Mesenchymal stem cell (in vitro differentiated cells and primary cell): ENCODE measurements around the gene BRINP1.

Experiments used
- DNase-seq: peaks from one replicate; pipeline ENCODE4 v3.0.0-alpha.2; 2013
- H2AFZ ChIP-seq: one replicate; pipeline ENCODE4 v1.6.1; 2013; ENCODE audit warnings: low read depth, mild to moderate bottlenecking, control low read depth, inconsistent platforms, low read length, moderate library complexity
- H2AK5ac ChIP-seq: 2 replicates; pipeline ENCODE4 v1.6.1; 2013; ENCODE audit warnings: low read length, moderate library complexity, mild to moderate bottlenecking, inconsistent platforms; ENCODE audit not compliant: severe bottlenecking
- H2BK120ac ChIP-seq: one replicate; pipeline ENCODE4 v1.6.1; 2013; ENCODE audit warnings: low read depth, mild to moderate bottlenecking, inconsistent platforms, low read length, moderate library complexity
- H2BK12ac ChIP-seq, 2 experiments: one replicate each; pipeline ENCODE4 v1.6.1; 2013; ENCODE audit warnings: inconsistent platforms in 2 of 2, low read length in 2 of 2, mild to moderate bottlenecking in 2 of 2, moderate library complexity in 2 of 2, control low read depth in 1 of 2
- H2BK15ac ChIP-seq: one replicate; pipeline ENCODE4 v1.6.1; 2013; ENCODE audit warnings: mild to moderate bottlenecking, low read depth, inconsistent platforms; ENCODE audit not compliant: poor library complexity, severe bottlenecking
- H2BK5ac ChIP-seq: 2 replicates; pipeline ENCODE4 v1.6.1; 2013; ENCODE audit warnings: low read depth, mild to moderate bottlenecking, low read length, control low read depth, inconsistent platforms; ENCODE audit not compliant: poor library complexity, severe bottlenecking
- H3K14ac ChIP-seq, 2 experiments: one replicate each; pipeline ENCODE4 v1.6.1; 2013; ENCODE audit warnings: inconsistent platforms in 2 of 2, low read length in 2 of 2, control low read depth in 1 of 2, mild to moderate bottlenecking in 1 of 2, moderate library complexity in 1 of 2
- H3K18ac ChIP-seq, 2 experiments: one replicate each; pipeline ENCODE4 v1.6.1; 2013; ENCODE audit warnings: inconsistent platforms in 2 of 2, low read length in 2 of 2, control low read depth in 1 of 2, low read depth in 1 of 2, mild to moderate bottlenecking in 1 of 2
- H3K23ac ChIP-seq, 2 experiments: one replicate each; pipeline ENCODE4 v1.6.1; 2013; ENCODE audit warnings: inconsistent platforms in 2 of 2, low read length in 2 of 2, mild to moderate bottlenecking in 2 of 2, moderate library complexity in 2 of 2, control low read depth in 1 of 2
- H3K27ac ChIP-seq: 2 replicates; pipeline ENCODE4 v1.5.1; 2013; ENCODE audit warnings: mild to moderate bottlenecking, moderate library complexity, low read length, control low read depth, inconsistent platforms; ENCODE audit not compliant: poor library complexity, severe bottlenecking
- H3K27me3 ChIP-seq, 2 experiments: 2 replicates each; pipeline versions ENCODE4 v1.6.1 to v1.7.0; 2013; ENCODE audit warnings: low read length in 2 of 2, mild to moderate bottlenecking in 2 of 2, moderate library complexity in 2 of 2, control low read depth in 1 of 2, inconsistent platforms in 1 of 2; ENCODE audit not compliant: control insufficient read depth in 1 of 2, insufficient read depth in 1 of 2
- H3K36me3 ChIP-seq, 2 experiments: 2 replicates each; pipeline versions ENCODE4 v1.6.1 to v1.7.0; 2013; ENCODE audit warnings: low read length in 2 of 2, control low read depth in 1 of 2, inconsistent platforms in 1 of 2, low read depth in 1 of 2, mild to moderate bottlenecking in 1 of 2; ENCODE audit not compliant: insufficient read depth in 2 of 2, control insufficient read depth in 1 of 2
- H3K4ac ChIP-seq, 2 experiments: one replicate each; pipeline ENCODE4 v1.6.1; 2013; ENCODE audit warnings: inconsistent platforms in 2 of 2, low read length in 2 of 2, mild to moderate bottlenecking in 2 of 2, moderate library complexity in 2 of 2, control low read depth in 1 of 2, low read depth in 1 of 2
- H3K4me1 ChIP-seq: 2 replicates; pipeline ENCODE4 v1.6.1; 2013; ENCODE audit warnings: low read depth, low read length, control low read depth; ENCODE audit not compliant: control insufficient read depth, insufficient read depth
- H3K4me2 ChIP-seq: 2 replicates; pipeline ENCODE4 v1.6.1; 2013; ENCODE audit warnings: low read length, mild to moderate bottlenecking, inconsistent platforms; ENCODE audit not compliant: poor library complexity, severe bottlenecking
- H3K4me3 ChIP-seq, 2 experiments: 2 replicates each; pipeline versions ENCODE4 v1.5.1 to v1.7.0; 2013; ENCODE audit warnings: low read length in 2 of 2, mild to moderate bottlenecking in 2 of 2, control low read depth in 1 of 2, low read depth in 1 of 2; ENCODE audit not compliant: insufficient read depth in 1 of 2
- H3K79me1 ChIP-seq: replicated peaks from 2 replicates; pipeline ENCODE4 v1.6.1; 2013; ENCODE audit warnings: mild to moderate bottlenecking, control low read depth, low read length, inconsistent platforms; ENCODE audit not compliant: poor library complexity, severe bottlenecking
- H3K9ac ChIP-seq: 2 replicates; pipeline ENCODE4 v1.7.0; 2013; ENCODE audit warnings: mild to moderate bottlenecking, low read length, moderate library complexity
- H3K9me3 ChIP-seq: 2 replicates; pipeline ENCODE4 v1.7.0; 2013; ENCODE audit warnings: mild to moderate bottlenecking, low read length; ENCODE audit not compliant: control insufficient read depth
- H4K8ac ChIP-seq: one replicate; pipeline ENCODE4 v1.6.1; 2013; ENCODE audit warnings: inconsistent platforms, mild to moderate bottlenecking, low read length, moderate library complexity
- H4K91ac ChIP-seq: one replicate; pipeline ENCODE4 v1.6.1; 2013; ENCODE audit warnings: mild to moderate bottlenecking, low read length, inconsistent platforms
- WGBS: methylation state at CpG from one replicate; pipeline ENCODE4 v1.1.7; 2013; ENCODE audit warnings: mixed read lengths; 5-methylcytosine and 5-hydroxymethylcytosine counted together

BRINP1 gene

GRCh38 chr9:119272500-119273211, 96.6 kb downstream of the BRINP1 start:
- WGBS, result 59% methylated on average over 5 of the region's 5 CpGs
- Histone ChIP-seq H3K9ac (peak overlapping the region; percentile 17), H3K18ac (no peak overlapping the region), H3K14ac (no peak overlapping the region), H2AK5ac (no peak overlapping the region), H3K4me1 (no peaks in the 10 kb centered on the region), H2BK12ac (no peak overlapping the region), H3K36me3 (no peaks in the 10 kb centered on the region), H3K27ac (no peak overlapping the region), H4K91ac (no peak overlapping the region), H3K9me3 (no peaks in the 10 kb centered on the region), H3K27me3 (no peaks in the 10 kb centered on the region), H2BK120ac (no peak overlapping the region), H3K79me1 (no peaks in the 10 kb centered on the region), H2AFZ (no peak overlapping the region), H4K8ac (no peak overlapping the region), H3K4ac (no peak overlapping the region), H2BK5ac (no peak overlapping the region), H3K4me3 (no peak overlapping the region), H3K4me2 (no peak overlapping the region), H2BK15ac (no peak overlapping the region), H3K23ac (no peak overlapping the region)
- DNase-seq, result no peak

- no peaks in the 10 kb centered on the region for H3K4me1 ChIP-seq
- no peak overlapping the region for H2BK5ac ChIP-seq
- H2AK5ac ChIP-seq, result no peak overlapping the region
- no peak overlapping the region for H3K23ac ChIP-seq
- no peak overlapping the region for H3K4me2 ChIP-seq
- no peak overlapping the region for H3K9ac ChIP-seq
- H3K9me3 ChIP-seq, result no peaks in the 10 kb centered on the region
- no peak overlapping the region for H2BK15ac ChIP-seq
- no peak overlapping the region for H3K14ac ChIP-seq
- H3K18ac ChIP-seq, result no peak overlapping the region
- no peak overlapping the region for H2AFZ ChIP-seq
- no peak overlapping the region for H3K4ac ChIP-seq
- no peak overlapping the region for H4K91ac ChIP-seq
- H3K36me3 ChIP-seq, result no peaks in the 10 kb centered on the region
- H3K27me3 ChIP-seq, result no peaks in the 10 kb centered on the region
- no peak overlapping the region for H3K27ac ChIP-seq
- H3K4me3 ChIP-seq, result no peak overlapping the region
- 16% methylated on average over 3 of the region's 3 CpGs for WGBS
- no peak overlapping the region for H2BK120ac ChIP-seq
- no peak for DNase-seq
- no peak overlapping the region for H4K8ac ChIP-seq
- H3K79me1 ChIP-seq, result no peaks in the 10 kb centered on the region
- H2BK12ac ChIP-seq, result no peak overlapping the region
Observed at GRCh38 chr9:119268985-119269384, 100.2 kb downstream of the BRINP1 start.

GRCh38 chr9:119264165-119264564, 105.1 kb downstream of the BRINP1 start:
- Histone ChIP-seq H4K8ac (no peak overlapping the region), H3K4me3 (no peak overlapping the region), H2BK120ac (no peak overlapping the region), H2BK15ac (no peak overlapping the region), H3K4me2 (no peak overlapping the region), H3K36me3 (no peaks in the 10 kb centered on the region), H4K91ac (no peak overlapping the region), H2BK12ac (no peak overlapping the region), H2AK5ac (no peak overlapping the region), H3K79me1 (no peaks in the 10 kb centered on the region), H3K9ac (no peak overlapping the region), H3K9me3 (no peaks in the 10 kb centered on the region), H3K4ac (no peak overlapping the region), H3K14ac (no peak overlapping the region), H3K27me3 (no peaks in the 10 kb centered on the region), H2BK5ac (no peak overlapping the region), H2AFZ (no peak overlapping the region), H3K23ac (no peak overlapping the region), H3K27ac (no peak overlapping the region), H3K18ac (no peak overlapping the region), H3K4me1 (no peaks in the 10 kb centered on the region)
- no peak for DNase-seq
- 61% methylated on average over 3 of the region's 3 CpGs for WGBS

GRCh38 chr9:119257592-119257991, 111.6 kb downstream of the BRINP1 start:
- no peak overlapping the region for H4K91ac ChIP-seq
- no peak overlapping the region for H3K23ac ChIP-seq
- H3K4me1 ChIP-seq, result no peaks in the 10 kb centered on the region
- 49% methylated on average over 2 of the region's 4 CpGs for WGBS
- no peaks in the 10 kb centered on the region for H3K9me3 ChIP-seq
- no peak for DNase-seq
- H3K27me3 ChIP-seq, result no peaks in the 10 kb centered on the region
- no peak overlapping the region for H2AK5ac ChIP-seq
- H2AFZ ChIP-seq, result no peak overlapping the region
- H2BK12ac ChIP-seq, result no peak overlapping the region
- no peak overlapping the region for H3K4me2 ChIP-seq
- H3K27ac ChIP-seq, result no peak overlapping the region
- no peak overlapping the region for H3K9ac ChIP-seq
- no peak overlapping the region for H2BK15ac ChIP-seq
- no peak overlapping the region for H2BK120ac ChIP-seq
- H2BK5ac ChIP-seq, result no peak overlapping the region
- H3K79me1 ChIP-seq, result no peaks in the 10 kb centered on the region
- H4K8ac ChIP-seq, result no peak overlapping the region
- H3K18ac ChIP-seq, result no peak overlapping the region
- no peaks in the 10 kb centered on the region for H3K36me3 ChIP-seq
- no peak overlapping the region for H3K14ac ChIP-seq
- no peak overlapping the region for H3K4me3 ChIP-seq
- no peak overlapping the region for H3K4ac ChIP-seq
